GM19035 (cell line): ENCODE measurements around the gene HMGCL.
"Not testable (repeated sequence)": the region's sequence is repeated elsewhere in the genome, so short reads cannot be mapped to it uniquely, and the experiment has no call there.

ENCODE experiments used
- ATAC-seq: cut with Tn5 transposase; IDR thresholded peaks from one replicate; pipeline ENCODE4 v1.9.1; 2021; ENCODE audit not compliant: unreplicated experiment

HMGCL gene

DNA sequence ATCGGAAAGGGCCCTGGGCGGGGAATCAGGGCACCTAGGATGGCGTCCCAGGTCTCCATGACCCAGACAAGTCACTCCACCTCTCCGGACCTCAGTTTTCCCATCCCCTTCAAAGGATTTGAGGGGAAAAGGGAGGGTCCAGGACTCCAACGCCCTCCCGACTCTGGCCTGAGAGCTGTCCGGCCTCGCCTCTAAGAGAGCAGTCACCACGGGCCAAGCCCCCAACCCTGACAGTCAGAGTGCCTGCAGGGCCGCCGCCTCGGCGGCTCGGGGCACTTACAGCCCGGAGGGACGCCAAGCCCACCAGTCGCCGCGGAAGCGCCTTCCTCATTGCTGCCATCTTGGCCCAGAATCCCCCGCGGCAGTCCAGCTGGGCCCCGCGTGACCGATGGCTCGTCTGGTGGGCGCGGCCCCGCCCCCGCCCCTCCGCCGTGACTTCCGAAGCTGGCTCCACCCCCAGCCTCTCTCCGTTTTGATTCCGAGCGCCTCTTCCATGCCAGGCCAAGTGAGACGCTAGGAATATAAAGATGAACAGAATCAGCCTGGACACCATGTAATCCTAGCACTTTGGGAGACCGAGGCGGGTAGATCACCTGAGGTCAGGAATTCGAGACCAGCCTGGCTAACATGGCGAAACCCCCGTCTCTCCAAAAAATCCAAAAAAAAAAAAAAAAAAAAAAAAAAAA, at the start of gene HMGCL:
Gene HMGCL, minus strand, starts transcription at position 354 of the 686 bp plus-strand sequence. Its CDS starts 14 bp downstream, at position 340.
- ATAC-seq: peak; percentile 80

DNA sequence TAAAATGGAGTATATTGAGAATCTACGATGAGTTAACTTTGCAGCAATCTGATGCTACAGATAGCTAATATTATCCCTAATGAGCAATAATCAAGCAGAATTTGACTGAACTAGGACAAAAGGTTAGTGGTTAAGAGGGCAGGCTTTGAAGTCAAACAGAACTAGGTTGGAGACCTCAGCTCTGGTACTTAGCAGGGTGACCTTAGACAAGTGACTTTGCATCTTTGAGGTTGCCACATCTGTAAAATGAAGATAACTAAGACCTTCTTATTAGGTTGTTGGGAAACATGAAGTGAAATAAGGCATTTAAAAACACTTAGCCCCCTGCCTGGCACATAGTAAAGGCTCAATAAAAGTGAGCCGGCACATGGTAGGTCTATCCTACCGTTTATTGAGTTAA, 47.2 kb upstream of the HMGCL start:
- ATAC-seq: no peak

DNA sequence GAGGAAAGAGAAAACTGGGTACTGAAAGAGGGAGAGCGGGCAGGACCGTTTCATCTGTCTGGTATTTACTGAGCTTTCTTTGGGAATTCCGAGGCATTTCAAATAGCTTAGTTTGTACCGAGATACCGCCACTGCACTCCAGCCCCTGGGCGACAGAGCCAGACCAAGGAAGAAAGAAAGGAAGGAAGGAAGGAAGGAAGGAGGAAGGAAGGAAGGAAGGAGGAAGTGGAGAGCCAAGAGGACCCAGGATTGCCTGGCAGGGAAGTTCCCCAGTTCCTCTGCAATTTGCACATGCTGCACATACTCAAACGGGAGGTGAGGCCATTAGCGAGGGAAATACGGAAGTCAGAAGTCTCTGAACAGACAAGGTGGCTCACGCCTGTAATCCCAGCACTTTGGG, 43.8 kb upstream of the HMGCL start:
- no peak for ATAC-seq

DNA sequence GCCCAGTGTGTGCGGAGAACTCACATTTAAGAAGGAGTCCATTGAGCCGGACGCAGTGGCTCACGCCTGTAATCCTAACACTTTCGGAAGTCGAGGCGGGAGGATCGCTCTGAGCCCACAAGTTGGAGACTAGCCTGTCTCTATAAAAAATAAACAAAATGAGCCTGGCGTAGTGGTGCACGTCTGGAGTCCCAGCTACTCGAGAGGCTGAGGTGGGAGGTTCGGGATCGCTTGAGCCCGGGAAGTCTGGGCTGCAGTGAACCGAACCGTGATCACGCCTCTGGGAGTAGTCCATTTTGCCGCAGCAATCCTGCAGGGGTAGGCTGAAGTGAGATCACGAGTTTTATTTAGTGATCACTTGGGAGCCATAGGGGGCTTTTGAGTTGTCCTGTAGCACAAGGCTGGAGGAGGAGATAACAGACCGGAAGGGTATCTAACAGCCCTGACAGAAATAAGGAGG, 43.4 kb upstream of the HMGCL start:
- peak; percentile 12 for ATAC-seq

DNA sequence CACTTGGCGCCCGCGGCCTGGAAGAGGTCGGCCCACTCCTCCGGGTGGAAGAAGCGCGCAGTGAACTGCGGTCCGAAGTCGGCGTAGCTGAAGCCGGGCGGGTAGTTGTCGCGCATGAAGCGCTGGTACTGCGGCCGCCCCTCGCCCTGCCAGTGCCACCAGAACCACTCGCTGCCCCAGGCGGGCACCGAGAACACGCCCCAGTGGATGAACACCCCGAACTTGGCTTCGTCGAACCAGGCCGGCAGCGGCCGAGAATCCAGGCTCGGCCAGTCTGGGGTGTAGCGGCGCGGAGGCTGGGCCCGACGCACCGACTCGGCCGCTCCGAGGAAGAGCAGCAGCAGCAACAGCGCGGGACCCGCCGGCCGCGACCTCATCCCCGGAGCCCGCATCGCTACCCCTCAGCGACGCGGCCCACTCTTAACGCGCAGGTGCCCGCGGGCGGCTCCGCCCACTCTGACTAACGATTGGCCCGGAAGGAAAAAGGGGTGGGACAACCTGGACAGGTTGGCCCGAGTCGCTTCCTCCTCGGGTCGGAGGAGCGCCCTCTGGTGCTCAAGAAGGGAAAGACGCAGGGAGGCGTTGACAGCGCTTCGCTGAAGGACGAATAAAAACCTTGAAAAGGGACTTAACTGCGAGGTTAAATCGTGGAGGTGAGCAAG, 42.8 kb upstream of the HMGCL start, which contains the start of gene FUCA1:
Gene FUCA1, minus strand, starts transcription at position 396 of the 662 bp plus-strand sequence. Its CDS starts 4 bp downstream, at position 392.
- peak; percentile 94 for ATAC-seq

DNA sequence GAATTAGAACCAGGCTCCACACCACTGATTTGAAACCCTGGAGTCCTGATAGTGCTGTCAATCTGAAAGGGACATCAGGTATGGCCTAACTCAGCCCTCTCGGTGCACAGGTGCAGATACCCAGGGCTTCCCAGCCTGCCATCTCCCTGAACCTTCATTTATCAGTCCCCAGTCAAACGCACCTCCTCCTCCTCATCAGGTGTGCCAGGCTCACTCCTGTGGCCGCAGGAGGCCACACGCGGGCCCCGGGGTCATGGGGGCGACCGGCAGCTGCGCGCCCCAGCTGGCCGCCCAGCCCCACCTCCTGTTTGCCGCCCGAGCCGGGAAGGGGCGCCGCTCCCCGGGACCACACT, 42.3 kb upstream of the HMGCL start:
- no peak for ATAC-seq

DNA sequence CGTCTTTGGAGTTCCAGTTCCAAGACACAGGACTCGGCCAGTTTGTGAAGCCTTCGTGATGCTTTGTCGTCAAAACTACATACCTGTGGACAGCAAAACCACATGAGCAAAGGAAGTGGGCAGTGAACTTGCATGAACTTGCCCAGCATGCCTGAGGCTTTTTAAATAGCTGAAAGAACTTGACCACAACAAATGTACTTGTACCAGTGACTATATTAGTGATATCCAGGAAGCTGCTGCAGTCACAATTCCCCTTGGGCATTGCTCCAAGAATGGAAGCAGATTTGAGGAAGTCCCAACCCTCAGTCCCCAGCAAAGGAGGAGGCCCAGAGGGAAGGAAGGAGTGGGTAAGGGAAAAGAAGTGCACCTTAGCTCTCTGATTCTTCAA, 40.3 kb upstream of the HMGCL start:
- no peak for ATAC-seq

DNA sequence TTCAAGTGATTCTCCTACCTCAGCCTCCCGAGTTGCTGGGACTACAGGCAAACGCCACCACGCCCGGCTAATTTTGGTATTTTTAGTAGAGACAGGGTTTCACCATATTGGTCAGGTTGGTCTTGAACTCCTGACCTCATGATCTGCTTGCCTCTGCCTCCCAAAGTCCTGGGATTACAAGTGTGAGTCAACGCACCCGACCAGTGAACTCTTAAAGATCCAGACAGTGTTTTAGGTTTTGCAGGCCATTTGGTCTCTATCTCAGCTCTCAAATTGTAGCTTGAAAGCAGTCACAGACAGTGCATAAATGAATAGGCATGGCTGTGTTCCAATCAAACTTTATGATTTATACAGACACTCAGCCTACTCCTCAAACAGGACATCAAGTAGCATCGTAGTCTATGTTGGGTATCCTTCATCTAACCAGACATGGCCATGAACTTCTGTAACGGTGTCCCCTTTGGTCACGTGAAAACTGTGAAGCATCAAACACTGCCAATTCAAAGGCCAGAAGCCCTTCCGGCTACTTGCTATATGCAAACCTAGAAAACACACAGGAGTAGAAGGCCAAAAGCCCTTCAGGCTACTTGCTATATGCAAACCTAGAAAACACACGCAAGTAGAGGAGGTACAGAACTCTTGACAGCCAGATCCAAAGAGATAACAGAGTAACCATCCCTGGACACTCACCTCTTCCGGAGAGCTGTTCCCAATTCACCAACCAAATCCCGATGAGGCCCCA, 39.7 kb upstream of the HMGCL start:
- ATAC-seq: no peak

DNA sequence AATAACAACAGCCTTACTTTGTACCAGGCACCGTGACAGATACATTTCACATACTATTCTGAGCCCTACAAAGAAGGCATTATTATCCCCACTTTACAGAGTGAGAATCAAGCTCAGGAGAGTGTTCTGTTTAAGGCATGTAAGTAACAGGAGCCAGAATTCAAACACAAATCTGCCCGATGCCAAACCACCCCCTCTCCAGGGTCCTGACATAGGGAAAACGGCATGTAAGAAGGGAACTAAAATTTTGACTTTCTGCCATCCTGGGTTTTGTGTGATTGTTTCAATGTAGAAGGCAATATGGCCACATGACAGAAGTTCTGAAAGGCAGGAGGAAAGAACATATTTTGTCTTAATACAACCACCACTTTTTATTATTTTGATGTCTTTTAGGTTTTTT, 37.4 kb upstream of the HMGCL start:
- no peak for ATAC-seq

DNA sequence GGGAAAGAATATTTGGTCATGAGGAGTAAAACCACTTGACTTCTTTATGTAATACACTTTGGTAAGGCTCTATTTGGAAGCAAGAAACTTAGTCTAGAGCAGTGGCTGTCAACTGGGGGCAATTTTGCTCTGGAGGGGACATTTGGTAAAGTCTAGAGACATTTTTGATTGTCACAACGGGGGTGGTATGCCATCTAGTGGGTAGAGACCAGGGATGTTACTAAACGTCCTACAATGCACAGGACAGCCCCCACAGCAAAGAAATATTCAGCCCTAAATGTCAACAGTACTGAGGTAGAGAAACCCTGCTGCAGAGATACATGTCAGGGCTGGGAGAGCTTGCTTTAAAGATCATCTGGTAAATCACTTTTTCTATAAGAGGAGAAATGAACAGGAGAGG, 29.3 kb upstream of the HMGCL start:
- no peak for ATAC-seq

DNA sequence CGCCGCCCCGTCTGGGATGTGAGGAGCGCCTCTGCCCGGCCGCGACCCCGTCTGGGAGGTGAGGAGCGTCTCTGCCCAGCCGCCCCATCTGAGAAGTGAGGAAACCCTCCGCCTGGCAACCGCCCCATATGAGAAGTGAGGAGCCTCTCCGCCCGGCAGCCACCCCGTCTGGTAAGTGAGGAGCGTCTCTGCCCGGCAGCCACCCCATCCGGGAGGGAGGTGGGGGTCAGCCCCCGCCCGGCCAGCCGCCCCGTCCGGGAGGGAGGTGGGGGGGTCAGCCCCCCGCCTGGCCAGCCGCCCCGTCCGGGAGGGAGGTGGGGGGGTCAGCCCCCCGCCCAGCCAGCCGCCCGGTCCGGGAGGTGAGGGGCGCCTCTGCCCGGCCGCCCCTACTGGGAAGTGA, 27.9 kb upstream of the HMGCL start:
- not testable (repeated sequence) for ATAC-seq

DNA sequence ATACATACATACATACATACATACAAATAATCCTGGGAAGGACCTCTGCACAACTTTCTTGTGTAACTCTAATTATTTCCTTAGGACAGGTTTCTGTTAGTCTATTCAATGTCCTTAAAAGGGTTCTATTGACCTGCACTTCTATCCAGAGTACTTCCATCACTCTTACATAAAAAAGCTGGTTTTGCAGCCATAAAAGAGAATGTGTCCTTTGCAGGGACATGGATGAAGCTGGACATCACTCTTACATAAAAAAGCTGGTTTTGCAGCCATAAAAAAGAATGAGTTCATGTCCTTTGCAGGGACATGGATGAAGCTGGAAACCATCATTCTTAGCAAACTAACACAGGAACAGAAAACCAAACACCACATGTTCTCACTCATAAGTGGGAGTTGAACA, 26.2 kb upstream of the HMGCL start:
- not testable (repeated sequence) for ATAC-seq

DNA sequence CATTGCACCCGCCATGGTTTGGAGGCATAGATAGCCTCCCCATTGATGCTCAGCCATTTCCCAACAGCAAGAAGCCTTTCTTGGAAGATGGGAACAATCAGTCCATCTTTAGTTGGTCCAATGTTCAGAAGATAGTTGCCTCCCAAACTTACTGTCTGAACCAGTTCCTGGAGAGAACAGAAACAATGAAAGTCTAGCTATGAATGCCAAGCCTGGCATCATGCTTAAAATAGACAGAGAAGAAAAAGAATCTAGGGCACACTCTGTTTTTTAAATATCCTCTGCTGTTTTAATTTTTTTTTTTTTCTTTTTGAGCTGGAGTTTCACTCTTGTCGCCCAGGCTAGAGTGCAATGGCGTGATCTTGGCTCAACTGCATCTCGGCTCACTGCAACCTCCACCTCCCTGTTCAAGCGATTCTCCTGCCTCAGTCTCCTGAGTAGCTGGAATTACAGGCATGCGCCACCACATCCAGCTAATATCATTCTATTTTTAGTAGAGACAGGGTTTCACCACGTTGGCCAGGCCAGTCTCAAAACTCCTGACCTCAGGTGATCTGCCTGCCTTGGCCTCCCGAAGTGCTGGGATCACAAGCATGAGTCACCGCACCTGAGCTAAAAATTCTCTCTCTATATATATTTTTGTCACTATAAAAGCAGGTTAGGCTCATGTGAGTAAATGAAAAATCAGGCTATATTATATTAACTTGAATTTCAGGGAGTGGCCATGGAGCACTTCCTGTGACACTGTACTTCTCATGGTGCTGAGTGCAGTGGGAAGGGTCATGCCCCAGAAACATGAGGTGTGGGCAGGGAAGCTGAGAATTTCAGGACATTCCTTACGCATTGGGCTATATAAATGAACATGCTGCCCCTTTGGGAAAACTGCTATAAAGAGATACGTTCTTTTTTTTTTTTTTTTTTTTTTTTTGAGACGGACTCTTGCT, 23.7 kb upstream of the HMGCL start:
- ATAC-seq: no peak

DNA sequence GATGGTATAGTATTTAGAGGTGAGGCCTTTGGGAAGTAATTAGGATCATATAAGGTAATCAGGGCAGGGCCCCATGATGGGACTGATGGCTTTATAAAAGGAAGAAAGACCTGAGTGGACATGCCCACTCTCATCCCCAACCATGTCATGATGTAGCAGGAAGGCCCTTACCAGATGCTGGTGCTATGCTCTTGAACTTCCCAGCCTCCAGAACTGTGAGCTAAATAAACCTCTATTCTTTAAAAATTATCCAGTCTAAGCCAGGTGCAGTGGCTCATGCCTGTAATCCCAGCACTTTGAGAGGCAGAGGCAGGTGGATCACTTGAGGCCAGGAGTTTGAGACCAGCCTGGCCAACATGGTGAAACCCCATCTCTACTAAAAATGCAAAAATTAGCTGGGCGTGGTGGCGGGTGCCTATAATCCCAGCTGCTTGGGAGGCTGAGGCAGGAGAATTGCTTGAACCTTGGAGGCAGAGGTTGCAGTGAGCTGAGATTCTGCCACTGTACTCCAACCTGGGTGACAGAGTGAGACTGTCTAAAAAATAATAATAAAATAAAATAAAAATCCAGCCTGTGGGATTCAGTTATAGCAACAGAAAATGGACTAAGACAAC, 22.4 kb upstream of the HMGCL start:
- ATAC-seq: not testable (repeated sequence)

DNA sequence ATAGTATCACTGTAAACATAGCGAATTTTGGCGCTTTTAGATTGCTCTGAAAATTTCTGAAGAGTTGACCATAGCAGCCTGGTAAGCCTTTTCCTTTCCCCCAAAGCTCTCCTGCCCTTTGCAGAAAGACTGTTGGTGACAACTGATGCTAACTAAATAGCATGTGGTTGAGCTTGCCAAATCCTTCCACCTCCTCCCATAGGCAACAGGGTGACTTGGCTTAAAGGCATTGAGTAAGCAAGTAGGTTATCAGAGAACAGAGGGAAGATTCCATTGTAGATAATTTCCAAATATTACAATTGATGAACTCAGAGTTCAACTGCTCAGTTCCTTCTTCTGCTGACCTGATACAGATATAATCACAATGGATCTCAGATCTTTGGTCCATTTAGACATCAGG, 19.9 kb upstream of the HMGCL start:
- no peak for ATAC-seq

DNA sequence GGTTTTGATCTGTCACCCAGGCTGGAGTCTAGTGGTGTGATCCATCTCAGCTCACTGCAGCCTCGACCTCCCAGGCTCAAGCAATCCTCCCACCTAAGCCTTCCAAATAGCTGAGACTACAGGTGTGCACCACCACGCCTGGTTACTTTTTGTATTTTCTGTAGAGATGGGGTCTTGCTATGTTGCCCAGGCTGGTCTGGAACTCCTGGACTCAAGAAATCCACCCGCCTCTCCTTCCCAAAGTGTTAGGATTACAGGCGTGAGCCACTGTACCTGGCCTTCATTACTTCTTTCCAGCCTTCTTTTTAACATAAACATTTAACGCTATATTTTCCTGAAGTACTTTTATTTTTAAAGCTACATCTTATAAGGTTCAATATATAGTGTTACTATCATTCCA, 18.4 kb upstream of the HMGCL start:
- ATAC-seq: no peak

DNA sequence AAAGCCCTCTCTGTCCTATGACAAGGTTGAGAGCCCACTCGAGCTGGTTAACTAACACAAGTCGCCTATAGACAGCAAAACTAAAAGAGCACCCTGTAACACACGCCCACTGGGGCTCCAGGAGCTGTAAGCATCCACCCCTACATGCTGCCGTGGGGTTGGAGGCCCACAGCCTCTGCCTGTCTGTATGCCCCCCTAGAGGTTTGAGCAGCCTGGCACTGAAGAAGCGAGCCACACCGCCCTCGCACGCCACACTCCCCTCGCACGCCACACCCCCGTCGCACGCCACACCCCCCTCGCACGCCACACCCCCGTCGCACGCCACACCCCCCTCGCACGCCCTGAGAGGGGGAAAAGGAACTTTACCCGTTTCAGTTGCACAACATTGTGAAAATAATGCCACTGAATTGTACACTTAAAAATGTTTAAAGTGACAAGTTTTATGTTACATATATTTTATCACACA, 13.2 kb upstream of the HMGCL start:
- ATAC-seq: no peak

DNA sequence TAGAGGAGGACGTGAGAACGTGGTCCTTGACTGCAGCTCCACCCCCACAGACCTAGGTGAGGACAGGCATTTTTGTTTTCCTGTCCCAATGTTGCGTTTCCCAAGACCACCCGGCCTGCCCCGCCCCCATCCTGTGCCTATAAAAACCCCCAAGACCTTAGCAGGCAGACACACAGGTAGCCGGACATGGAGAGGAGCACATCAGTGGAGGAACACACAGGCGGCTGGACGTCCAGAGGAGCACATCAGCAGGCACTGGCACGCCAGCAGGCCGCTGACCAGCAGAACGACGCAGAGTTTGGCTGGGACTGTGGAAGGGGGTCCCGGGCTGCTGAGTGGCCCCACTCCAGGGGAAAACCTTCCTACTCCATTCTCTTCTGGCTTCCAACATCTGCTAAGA, 12.7 kb upstream of the HMGCL start:
- ATAC-seq: no peak

DNA sequence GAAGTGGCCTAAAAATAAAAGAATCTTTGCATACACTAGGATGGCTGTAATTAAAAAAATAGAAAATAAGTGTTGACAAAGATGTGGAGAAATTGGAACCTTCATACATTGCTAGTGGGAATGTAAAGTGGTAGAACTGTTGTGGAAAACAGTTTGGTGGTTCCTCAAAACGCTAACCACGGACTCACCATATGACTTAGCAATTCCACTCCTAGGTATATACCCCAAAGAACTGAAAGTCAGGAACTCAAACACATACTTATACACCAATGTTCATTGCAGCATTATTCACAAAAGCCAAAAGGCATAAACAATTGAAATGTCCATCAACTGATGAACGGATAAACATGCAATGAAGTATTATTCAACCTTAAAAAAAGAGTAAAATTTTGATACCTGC, 10.8 kb upstream of the HMGCL start:
- ATAC-seq: no peak

DNA sequence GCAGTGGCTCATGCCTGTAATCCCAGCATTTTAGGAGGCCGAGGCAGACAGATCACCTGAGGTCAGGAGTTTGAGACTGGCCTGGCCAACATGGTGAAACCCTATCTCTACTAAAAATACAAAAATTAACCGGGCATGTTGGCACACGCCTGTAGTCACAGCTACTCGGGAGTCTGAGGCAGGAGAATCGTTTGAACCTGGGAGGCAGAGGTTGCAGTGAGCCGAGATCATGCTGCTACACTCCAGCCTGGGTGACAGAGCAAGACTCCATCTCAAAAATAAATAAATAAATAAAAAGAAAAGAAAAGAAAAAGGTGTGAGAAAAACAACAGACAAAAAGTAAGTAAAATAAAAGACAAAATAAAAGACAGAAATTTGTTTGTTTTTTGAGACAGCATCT, 8.9 kb upstream of the HMGCL start:
- not testable (repeated sequence) for ATAC-seq
